GM19397 (cell line): ENCODE measurements around the gene CYP46A1.

Experiments
- ATAC-seq: cut with Tn5 transposase; IDR thresholded peaks from one replicate; pipeline ENCODE4 v1.9.1; 2021; ENCODE audit warnings: mild to moderate bottlenecking, moderate library complexity; ENCODE audit not compliant: unreplicated experiment

Gene CYP46A1

DNA sequence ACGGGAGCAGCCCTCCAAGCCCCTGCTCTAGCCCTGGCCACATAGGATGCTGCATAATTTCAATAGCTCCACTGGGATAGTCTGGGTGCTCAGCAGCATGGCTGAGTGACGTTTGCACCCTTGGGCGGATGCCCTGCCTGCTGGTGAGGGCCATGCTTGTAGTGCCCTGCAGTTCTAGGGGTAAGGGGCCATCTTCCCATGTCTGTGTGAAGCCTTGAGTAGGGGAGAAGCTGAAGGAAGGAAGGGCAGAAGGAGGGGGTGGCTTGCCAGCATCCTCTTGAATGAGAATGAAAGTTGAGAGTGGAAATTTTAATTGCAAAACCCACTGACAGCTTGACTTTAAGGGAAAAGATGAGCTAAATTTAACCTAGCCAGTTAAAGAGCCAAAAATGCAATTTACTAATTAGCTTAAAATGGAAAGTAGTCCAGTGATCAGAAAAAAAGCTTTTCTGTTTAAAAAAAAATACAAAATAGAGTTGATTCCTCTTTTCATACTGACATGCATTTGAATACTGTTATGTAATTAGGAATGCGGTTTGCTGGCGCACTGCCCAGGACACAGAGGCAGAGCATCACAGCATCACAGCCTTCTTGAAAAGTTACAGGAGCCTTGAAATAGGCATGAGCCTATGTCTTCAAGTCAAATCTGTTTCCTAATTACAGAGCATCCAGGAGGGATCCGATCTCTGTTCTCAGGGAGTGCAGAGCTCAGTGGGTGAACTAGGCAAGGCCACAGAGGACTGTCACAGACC, 90.6 kb downstream of the CYP46A1 start:
- no peak for ATAC-seq

DNA sequence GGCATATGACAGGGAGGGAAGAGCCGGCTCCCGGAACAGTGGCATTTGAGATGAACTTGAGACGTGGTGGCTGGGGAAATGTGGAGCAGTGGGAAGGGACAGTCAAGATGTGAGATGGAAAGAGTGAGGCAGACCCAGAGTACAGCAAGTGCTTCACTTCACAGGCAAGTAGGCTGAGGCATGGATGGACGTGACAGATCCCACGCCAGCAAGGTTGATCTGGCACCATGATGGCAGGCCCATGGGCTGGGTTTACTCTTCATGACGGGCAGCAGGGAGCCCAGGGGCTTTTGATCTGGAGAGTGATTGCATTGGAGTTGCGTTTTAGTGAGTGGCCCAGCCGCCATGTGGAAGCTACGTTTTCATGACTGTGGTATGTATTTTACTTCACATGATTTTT, 91.3 kb downstream of the CYP46A1 start:
- ATAC-seq = no peak
